ENCODE results near the gene MYOM3.

Gene MYOM3

DNA sequence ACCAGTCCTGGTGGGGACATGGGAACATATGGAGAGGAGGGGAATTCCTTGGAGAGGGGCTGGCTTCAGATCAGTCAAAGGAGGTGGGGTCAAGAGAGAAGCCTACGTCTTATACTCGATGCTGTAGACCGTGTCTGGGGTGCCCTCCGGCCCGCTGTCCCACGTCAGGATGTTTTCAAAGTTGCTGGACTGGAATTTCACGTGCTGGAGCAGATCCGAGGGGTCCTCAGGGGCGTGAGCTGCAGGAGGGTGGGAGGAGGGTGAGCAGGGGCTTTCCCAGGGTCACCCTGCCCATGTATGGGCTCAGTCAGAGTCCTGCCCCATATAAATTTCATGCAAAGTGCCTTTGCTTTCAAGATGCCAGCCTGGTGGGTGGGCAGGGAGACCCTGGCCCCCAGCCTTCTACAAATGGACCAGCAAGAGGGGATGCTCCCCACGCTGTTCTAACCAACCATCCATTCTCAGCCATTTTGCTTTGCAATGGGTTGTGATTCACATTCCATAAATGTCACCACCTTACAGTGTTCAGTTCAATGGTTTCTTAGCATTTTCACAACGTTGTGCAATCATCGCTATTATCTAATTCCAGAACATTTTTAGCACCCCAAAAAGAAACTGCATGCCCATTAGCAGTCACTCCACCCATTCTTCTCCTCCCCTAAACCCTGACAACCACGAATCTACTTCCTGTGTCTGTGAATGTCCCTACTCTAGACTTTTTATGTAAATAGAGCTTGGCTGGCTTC is 26.7 kb upstream of the MYOM3 start:
- no peak for DNase-seq

DNA sequence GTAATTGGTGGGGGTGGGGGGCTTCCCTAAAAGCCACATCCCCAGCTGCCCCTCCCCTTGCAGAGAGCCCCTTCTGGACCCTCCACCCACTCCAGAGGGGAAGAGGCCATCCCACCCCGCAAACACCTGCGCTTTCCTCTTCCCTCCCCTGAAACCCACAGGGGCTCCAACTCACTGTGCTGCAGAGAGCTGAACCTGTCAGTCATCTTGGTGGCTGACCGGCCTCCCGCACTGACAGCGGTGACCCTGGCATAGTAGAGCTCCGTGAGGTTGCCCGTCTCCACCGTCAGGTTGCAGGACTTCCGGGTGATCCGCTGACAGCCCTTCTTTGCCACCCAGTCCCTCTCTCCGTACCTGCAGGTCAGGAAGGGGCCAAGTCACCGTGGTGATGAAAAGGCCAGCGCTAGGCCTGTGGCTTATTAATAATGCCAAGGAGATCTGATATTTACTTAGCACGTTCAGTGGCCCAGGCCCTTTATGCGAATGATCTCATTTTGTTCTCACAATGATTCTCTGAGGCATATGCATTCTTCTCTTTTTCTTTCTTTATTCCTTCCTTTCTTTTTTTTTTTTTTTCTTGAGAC is 25.1 kb upstream of the MYOM3 start:
- DNase-seq: no peak

DNA sequence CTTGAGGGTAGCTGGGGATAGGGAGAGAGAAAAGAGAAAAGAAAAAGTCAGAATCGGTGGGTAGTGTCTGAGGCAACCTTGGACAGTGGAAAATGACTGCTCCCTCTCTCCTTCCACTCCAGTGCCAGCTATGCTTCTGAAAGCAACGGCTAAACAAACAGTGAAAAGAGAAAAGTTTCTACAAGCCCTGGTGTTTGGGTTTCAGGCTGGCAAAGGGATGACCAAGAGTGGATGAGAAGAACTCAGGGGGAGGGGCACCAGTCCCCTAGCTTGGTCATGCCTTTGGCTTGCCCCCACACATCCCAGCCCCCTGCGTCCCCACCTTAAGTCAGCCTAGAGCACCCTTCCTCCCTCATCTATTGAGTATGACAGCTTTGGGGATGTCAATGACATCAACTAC is 22.4 kb upstream of the MYOM3 start:
- DNase-seq: no peak

DNA sequence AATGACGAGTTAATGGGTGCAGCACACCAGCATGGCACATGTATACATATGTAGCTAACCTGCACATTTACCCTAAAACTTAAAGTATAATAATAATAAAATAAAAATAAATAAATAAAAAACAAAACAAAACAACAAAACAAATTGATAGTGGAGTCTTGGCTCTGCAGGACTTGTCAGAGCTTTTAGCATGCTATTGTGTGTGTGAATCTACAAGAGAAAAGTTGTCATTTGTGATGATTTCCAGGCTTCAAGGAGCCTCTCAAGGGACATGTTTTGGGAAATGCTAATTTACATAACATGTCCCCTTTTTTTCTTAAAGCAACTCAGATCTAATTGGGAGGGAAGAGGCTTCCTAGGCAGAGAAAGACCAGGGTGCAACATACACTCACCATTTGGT is 21.9 kb upstream of the MYOM3 start:
- no peak for DNase-seq

DNA sequence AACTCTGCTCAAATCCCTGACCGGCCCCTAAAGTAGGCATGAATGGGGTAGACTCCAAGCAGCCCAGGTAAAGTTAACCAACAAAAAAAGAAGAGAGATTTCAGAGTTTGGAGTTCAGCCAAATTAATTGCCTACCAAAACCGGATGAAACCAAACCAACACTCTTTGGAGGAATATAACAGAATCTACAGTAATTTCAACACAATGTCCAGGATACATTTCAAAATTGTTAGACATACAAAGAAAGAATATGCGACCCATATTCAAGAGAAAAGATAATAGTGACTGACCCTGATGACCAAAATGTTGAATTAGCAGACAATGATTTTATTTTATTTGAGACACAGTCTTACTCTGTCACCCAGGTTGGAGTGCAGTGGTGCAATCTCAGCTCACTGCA is 18.4 kb upstream of the MYOM3 start:
- no peak for DNase-seq

DNA sequence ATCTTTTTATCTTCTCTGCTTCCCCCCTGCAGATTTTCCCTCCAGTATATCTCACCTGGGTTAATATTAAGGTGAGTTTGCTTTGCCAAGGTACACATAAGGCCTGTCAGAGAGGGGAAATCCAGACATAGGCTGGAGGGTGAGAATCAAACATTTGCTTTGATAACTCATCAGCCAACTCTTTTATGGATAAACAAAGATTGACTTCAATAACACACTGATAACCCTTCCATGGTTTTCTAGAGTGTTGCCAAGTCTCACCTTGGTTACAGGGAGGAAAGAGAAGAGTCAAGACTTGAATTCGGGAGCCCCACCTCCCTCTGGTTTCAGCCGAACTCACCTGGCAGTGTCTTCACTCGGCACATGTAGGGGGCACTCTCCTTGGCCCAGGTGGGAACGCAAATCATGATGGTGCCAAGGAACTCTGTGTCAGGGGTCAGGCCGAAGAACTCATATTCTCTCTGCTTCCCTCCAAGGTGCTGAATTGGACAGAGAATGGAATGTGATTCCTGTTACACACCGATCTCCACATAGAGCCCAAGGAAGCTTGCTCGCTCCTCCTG is 15.9 kb upstream of the MYOM3 start:
- no peak for DNase-seq

DNA sequence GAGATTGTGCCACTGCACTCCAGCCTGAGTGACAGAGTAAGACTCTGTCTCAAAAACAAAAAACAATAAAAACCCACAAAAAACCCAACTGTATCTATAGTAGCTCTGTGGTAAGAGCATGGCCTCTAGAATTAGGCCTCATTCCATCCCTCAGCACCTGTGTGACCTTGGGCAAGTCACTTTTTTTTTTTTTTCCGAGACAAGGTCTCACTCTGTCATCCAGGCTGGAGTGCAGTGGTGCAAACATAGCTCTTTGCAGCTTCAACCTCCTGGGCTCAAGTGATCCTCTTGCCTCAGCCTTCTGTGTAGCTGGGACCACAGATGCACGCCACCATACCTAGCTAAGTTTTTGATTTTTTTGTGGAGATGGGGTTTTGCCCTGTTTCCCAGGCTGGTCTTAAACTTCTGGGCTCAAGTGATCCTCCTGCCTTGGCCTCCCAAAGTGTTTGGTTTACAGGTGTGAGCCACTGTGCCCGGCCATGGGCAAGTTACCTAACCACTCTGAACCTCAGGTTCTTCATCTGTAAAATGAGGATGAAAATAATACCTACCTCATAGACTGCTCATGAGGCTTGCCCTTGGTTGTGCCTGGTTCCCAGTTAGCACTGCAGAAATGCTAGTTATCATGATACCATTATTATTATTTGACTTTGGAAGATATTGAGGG is 15.3 kb upstream of the MYOM3 start:
- no peak for DNase-seq

DNA sequence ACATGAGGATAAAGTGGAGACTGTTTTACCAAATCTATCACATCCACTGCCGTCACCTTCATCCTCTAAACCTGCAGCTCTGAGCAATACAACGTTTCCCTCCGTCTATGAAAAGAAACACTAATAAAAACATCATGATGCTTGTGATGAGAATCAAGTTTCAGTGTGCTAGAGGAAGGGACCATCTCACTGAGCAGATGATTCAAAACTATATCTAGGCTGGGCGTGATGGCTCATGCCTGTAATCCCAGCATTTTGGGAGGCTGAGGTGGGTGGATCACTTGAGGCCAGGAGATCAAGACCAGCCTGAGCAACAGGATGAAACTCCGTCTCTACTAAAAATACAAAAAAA is 14.7 kb upstream of the MYOM3 start:
- no peak for DNase-seq

DNA sequence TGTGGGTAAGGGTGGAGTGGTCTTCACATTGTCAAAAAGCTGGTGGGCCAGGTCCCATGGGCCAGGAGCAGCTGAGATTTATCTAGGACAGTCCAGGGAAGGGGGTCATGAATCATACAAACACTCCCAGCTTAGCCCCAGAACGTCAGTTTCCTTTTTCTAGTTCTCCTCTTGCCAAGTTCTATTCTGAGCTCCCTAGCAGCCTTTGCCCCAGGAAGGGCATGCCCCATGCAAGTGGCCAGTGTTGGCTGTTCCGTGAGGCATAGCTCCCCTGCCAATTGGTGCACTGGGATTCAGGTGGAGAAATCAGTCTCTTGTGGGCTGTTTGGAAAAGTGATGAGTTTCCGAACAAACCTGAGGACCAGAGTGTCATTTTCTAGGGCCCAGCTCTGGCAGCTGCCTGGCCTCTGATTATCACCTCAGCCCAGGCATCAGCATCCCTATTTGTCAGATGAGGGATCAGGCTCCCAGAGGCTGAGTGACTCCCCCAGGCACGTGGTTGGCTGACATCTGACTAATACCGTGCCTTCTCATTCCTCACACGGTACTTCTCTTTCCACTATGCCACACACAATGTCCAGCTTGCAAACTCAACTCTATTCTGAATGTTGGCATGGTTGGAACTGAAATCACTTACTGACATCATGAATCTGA is 14.2 kb upstream of the MYOM3 start:
- no peak for DNase-seq

DNA sequence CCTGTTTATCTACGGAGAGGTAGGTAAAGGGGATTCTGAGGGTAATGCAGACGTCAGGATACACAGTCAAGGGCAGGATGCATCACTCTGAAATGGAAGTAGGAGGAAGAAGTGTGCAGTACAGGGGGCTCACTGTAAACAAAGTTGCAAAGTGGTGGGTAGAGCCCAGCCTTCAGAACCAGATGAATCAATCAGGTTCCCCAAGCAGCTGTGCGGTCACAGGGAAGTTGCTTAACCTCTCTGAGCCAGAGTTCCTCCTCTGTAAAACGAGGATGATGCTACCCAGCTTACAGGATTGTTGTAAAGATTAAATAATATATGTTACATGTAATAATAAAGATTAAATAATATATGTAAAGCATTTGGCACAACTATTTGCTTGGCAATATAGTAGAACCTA is 13.5 kb upstream of the MYOM3 start:
- DNase-seq: no peak

DNA sequence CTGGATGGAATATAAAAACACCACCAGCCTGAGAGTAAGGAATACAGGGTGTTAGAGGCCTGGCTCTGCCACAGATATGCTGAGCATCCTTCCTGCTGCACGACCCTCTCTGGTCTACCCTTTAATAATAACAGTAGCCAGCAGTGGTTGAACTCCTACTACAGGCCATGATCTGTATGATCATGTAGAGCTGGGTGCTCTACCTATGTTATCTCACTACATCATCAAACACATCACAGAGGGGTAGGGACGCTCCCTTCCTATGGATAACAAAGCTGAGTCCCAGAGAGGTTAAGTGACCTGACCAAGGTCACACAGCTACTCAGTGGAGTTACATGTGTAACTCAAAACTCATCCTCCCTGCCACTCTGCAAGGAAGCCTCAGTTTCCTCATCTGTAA is 13.0 kb upstream of the MYOM3 start:
- no peak for DNase-seq

DNA sequence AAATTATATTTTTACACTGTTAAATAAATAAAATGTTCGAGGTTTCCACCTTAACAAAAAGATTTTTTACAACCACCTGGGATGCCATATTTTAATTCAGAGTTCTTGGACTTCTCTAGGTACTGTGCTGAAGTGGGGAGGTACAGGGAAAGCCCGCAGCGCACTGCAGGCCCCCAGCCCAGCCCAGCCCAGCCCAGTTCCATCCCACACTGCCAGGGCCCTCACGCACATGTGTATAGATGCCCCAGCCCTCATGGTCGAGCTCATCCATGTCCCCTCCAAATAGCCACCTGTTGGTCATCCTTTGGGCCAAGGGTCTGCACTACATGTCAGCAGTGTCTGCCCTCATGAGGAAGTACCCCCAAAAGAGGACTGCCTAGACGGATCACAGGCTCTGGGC is 11.7 kb upstream of the MYOM3 start:
- DNase-seq: no peak

DNA sequence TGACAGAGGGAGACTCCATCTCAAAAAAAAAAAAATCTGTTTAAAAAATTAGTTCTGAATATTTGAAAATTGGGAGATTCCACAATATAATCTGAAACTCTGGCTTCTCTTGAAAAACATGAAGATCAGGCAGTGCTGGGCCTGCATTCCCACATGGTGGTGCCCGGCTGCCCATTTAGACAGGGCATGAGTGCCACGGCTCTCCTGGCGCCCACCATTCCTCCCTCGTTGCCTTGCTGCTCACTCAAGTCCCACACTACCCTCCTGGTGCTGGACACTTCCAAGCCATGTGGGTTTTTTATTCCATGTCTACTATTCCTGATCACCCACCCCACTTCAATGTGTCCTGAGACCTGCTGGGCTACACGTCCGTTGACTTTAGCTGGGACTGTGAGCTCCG is 10.8 kb upstream of the MYOM3 start:
- no peak for DNase-seq

DNA sequence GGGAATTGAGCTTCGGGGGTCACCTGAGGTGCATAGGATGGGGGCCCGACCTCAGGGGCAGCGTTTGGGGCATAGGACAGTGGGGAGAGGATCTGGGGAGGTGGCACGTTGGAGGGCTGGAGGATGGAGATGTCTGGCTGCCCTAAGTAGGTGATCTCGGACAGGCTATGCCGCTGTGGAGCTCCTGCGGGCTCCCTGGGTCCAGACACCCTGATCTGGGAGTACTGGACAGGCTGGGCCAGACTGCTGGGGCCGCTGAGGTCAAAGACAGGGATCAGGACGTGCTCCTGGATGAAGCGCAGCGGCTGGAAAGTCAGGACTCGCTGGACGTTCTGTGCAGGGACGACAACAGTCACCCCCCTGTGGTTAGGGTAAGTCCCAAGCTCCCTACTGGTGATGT is 9.5 kb upstream of the MYOM3 start:
- DNase-seq: no peak

DNA sequence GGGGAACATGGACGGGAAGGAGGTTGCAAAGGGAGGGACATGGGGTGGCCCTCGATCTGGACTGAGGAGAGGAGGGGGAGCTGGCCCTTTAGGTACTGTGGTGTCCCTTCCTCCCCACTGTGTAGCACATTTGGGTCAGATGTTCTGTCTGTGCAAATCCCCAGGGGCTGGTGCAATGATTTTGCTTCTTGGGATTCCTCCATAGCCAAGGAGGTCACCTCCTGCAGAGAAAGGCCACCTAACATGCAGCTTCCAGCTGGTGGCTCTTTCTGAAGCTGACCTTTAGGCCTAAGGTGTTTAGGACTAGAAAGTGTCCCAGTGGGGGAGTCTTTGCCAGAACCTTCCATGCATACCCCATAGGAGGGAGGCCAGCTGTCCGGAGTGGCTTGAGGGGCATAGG is 9.0 kb upstream of the MYOM3 start:
- no peak for DNase-seq

DNA sequence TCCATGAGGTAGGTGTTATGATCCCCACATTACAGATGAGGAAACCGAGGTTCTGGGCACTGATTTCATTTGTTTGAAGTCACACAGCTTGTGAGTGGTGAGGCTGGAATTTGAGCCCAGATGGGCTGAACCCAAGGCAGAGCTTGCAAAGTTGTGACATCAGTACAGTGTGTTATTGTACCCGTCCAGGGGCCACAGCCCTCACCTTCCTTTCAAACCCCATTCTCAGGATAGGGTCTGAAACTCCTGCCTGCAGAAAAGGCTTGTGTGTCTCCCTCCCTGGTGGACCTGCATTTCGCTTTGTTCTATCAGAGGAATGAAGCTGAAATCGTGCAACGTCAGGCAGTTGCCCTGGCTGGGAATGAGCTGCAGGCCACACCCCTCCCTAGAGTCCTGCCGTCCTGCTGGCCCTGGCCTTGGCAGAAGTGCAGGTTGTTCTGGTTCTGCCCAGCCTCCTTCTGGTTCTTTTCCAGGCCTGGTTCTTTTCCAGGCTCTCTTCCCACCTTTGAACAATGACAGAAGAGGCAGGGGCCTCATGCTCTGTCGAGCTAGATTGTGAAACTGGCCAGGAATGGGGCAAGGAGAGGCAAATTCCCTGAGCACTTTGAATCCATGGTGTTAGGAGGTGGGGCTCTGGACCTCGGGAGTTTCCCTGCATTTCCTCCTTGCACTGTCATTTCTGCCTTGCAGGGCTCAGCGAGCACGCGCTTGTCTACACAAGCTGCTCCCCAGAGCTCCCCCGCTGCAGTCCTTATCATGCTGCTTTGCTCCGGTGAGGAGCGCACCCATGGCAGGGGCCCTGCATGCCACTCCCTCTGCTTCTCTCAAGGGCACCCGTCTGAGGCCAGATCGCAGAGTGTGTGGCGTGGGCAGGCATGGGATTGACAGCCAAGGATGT is 8.2 kb upstream of the MYOM3 start:
- no peak for DNase-seq

DNA sequence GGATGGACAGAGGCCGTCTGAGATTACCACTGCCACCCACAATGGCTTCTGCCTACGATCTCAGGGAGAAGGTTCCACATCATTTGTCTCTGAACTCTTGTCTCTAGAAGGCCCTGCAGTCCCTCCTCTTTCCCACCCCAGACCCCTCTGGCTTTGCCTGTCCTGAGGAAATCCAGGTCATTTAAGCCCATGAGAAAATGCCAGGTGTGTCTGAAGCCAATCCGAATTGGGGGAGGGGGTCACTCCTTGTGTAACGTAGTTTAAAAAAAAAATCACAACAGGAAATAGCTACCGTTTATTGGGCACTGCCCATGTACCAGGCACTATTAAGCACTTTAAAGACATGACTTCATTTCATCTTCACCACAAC is 7.5 kb upstream of the MYOM3 start:
- DNase-seq: no peak

DNA sequence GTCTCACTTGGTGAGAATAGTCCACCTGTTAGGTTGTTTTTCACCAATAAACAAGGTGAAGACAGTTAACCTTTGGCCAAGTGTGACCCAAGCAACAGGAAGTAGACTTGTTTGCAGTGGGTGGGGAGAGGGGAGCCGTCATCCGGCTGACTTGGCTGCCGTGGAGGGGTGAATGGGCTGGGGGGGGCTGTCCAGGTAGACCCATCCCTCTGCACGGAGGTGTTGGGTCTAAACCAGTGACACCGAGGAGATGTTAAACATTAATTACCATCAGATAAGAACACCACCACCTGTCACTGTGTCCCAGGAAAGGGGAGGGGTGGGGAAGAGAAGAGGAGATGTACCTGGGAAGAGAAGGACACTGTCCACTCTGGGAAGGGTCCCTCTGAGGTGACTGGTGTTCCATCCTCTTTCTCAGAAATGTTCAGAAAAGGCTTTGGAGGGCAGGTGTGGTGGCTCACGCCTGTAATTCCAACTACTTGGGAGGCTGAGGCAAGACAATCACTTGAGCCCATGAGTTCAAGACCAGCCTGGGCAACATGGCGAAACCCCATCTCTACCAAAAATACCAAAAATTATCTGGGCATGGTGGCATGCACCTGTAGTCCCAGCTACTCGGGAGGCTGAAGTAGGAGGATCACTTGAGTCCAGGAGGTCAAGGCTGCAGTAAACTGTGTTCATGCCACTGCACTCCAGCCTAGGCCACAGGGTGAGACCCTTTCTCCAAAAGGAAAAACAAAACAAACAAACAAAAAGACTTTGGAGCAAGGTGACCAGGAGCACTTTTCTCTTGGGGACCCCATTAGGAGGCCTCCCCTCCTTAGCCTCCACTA is 6.7 kb upstream of the MYOM3 start:
- no peak for DNase-seq

DNA sequence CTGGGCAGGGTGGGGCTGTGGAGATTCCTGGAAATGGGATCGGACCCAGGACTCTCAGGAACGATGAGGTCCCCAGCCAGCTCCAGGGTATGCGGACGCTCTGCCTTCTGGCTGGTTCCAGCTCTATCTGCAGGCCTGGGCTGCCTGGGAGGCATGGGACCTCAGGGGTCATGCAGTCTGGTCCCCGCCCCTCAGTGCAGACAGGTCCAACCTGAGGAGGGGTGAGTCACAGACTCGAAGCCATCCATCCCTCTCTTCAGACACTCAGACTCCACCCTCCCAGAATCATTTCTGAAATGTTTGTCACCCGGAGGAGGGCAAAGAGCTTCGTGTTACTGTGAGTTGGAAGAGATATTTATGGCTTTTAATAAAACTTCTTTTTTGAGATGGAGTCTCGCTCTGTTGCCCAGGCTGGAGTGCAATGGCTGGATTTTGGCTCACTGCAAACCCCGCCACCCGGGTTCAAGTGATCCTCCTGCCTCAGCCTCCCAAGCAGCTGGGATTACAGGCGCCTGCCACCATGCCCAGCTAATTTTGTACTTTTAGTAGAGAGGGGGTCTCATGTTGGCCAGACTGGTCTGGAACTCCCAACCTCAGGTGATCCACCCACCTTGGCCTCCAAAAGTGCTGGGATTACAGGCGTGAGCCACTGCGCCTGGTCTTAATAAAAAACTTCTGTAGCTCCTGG is 5.9 kb upstream of the MYOM3 start:
- DNase-seq: no peak

DNA sequence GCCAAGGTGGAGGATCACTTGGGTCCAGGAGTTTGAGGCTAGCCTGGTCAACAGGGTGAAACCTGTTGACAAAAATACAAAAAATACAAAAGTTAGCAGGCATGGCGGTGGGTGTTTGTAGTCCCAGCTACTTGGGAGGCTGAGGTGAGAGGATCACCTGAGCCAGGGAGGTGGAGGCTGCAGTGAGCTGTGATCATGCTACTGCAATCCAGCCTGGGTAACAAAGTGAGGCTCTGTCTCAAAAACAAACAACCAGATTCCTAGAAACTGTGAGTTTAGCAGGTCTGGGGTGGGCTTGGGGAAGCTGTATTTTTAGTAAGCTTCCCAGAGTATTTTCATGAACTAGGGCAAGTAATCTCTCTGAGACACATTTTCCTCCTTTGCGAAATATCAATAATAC is 5.2 kb upstream of the MYOM3 start:
- no peak for DNase-seq

DNA sequence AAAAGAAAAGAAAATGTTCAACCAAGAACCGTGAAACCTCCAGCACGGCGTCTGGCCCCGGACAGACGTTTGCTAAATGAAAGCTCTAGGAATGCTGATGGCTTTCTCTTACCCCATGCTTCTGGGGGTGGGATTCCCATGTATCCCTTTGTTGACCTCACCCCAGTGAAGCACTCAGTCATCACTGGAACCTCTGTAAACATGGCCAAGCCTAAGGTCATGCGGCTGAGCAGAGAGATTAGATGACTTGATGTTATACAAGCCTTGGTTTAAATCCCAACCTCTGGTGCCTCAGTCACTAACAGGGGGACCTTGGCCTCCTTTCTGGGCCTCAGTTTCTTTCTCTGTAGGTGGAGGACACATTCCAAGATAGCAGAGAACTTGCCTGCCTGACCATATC is 2.8 kb upstream of the MYOM3 start:
- no peak for DNase-seq

Measured in NCI-H2081 treated with DMSO at 0.1 percent for 48 hours (cell line).